GM18507 (cell line): Measurements from ENCODE around the gene ODAM.
"Not testable (repeated sequence)": the region's sequence is repeated elsewhere in the genome, so short reads cannot be mapped to it uniquely, and the experiment has no call there.

Experiments used
- DNase-seq: peaks from one replicate; pipeline ENCODE4 v3.0.0; 2011; ENCODE audit warnings: low read depth; ENCODE audit not compliant: insufficient read length; ENCODE audit errors: extremely low spot score
- FAIRE-seq: peaks from 2 replicates; lab custom pipeline; 2011; peaks lifted over from hg19 to GRCh38; lab: Jason Lieb, UNC

The ODAM gene

DNA sequence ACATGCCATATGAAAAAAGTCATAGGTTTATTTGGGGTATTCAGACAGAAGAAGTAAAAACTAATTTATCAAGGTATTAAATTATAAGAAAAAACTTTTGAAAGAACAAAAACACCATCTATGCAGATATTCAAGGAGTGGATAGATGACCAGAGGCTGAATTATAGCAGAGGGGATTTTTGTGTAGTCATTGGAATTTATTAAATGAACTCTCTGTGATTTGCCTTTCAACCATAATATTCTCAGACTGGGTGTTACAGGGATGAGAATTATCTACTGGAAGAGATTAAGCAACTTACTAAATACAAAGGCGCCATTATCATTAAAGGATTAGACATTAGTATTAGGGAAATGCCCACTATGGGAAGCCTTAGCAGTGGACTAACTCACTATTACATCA lies 21.0 kb downstream of the ODAM start:
- not testable (repeated sequence) for DNase-seq, FAIRE-seq

DNA sequence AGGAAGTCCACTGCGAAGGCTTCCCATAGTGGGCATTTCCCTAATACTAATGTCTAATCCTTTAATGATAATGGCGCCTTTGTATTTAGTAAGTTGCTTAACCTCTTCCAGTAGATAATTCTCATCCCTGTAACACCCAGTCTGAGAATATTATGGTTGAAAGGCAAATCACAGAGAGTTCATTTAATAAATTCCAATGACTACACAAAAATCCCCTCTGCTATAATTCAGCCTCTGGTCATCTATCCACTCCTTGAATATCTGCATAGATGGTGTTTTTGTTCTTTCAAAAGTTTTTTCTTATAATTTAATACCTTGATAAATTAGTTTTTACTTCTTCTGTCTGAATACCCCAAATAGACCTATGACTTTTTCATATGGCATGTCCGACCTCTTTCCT lies 25.9 kb downstream of the ODAM start:
- DNase-seq, FAIRE-seq: not testable (repeated sequence)

DNA sequence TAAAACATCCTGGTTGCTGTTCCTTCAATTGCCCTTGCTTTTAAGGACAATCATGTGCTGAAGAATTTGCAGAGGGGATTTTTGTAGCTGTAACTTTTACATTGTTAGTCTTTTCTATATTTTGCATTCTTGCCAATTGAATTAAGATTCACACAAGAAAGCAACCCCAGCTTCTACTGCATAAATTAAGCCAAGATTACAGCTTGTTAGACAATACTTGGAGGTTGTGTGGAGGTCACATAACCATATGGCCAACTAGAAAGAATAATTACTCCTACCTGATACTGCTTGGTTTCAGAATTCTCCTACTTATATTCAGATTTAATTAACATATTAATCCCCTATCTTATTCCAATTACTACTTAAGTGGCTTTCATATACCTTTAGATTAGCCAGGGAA lies 26.3 kb downstream of the ODAM start:
- DNase-seq, FAIRE-seq: not testable (repeated sequence)

DNA sequence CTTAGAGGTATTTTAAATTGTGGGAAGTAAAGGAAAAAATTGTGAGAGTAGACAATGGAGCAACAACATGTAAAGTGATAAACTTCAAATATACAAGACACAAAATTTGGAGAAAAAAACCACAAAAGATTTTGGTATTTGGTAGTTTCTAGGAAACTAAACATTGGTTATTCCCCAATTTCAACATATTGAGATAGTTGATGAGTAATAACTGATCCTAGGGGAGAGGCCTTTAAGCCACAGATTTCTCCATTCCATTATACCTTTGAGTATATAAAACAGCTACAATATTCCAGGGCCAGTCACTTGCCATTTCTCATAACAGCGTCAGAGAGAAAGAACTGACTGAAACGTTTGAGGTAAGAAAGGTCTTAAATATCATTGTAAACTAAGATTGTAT lies 30.3 kb downstream of the ODAM start, which contains the start of gene FDCSP:
FDCSP (plus strand) TSS at position 301 of the 400 bp plus-strand sequence. CDS start 5,071 bp downstream, outside the sequence.
- FAIRE-seq = no peak

DNA sequence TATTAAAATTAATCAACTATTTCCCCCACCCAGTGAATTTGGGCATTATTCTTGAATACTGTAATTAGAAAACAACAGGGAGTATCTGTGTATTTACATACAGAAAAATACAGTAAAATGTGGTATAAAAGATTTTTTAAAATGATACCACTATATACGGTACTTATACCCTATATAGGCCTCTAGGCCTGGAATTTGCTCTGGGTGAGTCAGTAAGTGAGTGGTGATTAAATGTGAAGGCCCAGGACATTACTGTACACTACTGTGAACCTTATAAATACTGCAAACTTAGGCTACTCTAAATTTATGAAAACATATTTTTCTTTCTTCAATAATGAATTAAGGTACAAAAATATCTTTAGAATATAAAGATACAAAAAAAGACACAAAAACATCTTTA lies 40.6 kb downstream of the ODAM start:
- DNase-seq (no peak), FAIRE-seq (no peak)

More for the DNA sequence above, 30.3 kb downstream of the ODAM start, which contains the start of gene FDCSP:
- no peak for DNase-seq

DNA sequence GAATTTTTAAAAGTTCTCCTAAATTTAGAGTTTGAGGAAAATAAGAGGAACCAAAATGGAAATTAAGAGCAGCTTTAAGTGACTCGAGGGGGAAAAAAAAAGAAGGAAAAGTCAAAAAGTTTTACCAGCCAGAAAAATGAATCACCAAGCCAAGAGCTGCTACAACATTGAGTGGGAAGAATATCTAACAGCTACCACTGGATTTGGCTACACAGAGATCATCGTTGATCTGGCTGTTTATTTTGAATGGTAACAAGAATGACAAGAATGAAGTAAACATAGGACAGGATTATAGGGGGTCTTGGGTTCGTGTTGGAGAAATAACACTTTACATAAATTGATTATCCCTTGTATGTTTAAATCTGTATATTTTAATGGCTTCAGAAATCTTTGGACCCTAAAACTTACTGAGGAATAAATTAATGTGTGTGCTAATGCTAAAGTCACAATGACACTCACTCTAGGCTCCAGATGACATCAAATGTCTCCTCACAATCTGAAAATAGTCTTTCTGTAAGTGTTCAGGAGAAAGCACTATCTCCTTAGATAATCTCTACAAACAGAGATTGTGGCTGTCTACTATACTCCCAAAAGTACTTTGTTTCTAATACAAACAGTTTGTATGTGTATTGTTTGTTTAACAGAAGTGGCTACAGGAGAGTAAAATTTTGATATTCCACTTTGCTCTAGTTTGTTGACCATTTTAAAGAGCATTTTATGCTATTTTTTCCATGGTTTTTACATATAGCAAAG lies 43.8 kb downstream of the ODAM start:
- no peak for DNase-seq
- FAIRE-seq = no peak

DNA sequence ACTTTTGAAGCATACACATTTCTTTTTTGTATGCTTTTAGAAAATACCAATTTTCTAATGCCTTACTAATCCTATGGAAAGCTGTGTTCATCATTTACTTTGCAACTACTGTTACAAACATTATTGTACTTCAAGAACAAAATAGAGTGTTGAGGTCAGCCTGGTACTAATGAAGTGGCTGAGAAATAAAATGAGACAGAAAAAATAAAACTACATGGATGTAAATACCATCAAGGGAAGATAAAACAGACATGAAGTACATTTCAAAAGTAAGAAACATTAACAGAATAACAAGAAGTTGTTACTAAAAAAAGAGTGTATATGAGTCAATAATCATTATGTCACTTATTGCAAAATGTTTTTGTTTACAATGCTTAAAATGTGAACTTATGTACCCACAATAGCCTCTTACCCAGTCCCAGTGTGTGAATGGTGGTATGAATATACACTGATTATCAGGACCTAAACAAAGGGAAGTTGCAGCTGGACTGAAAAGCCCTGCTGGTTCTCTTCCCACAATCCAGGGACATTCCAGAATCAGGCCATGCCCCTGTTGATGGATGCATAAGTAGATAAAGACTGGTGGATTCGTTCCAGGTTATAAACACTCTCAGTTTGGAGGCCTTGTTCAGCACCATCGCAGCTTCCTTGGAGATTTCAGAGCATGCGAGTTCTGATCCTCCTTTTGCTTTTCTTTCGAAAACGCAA lies 44.5 kb downstream of the ODAM start:
- no peak for FAIRE-seq

DNA sequence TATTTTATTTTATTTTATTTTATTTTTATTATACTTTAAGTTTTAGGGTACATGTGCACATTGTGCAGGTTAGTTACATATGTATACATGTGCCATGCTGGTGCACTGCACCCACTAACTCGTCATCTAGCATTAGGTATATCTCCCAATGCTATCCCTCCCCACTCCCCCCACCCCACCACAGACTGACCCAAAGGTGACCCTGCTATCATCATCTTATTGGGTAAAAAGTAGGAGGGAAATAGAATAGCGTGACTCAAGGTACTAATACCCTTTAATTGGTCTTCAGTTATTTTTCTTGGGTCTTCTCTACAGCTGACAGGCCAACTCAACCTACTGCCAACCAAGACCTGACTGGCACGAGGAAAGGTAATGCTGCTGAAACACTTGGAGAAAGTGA lies 46.8 kb downstream of the ODAM start, which contains the start of gene CSN3:
CSN3 (plus strand) TSS at position 301 of the 400 bp plus-strand sequence. CDS start 2,223 bp downstream, outside the sequence.
- DNase-seq, FAIRE-seq: not testable (repeated sequence)

More for the DNA sequence above, 44.5 kb downstream of the ODAM start:
- DNase-seq = no peak

DNA sequence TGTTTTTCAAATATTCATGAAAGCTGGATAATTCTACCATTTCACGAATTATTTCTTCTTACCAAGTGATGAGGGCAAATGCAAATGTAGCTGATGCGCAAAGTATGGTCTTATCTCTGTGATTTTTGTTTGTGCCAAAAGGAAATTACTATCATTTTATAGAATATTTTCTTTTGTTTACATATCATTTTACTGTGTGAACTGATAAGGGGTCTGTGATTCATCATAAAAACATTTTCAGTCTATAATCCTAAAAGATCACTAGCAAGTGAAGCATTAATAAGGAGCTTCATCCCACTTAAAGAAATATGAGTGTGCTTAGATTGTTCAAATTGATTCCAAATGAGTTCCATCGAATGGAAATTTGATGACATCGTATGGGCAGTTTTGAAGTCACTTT lies 47.6 kb downstream of the ODAM start:
- FAIRE-seq (no peak), DNase-seq (no peak)

DNA sequence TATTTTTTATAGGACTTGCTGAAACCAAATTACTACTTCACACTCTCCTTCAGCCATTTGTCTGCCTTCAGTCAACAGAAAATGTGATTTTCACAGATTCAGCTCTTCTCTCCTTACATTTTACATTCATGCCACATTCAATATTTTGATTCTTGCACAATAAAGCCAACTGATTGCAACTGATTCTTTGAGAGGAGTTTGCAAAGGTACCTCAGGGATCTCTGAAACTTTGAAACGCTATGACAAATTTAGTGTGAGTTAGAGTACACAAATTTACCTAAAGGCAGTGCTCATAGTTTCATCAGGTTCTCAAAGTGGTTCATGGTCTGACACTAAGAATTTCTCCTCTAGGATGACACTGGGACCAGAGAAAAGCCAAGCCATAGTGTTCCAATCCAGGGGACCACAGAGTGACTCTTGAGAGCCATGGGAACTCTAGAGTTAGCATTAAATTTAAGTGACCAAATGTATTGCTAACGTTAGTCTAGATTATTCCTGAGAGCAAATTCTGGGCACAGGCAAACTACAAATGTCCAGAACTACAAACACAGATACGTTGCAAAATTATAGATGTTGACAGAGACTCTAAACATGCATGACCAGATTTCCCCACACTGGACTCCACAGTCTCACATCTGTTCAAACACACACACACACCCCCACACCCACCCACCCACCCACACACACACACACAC lies 55.9 kb downstream of the ODAM start:
- DNase-seq (no peak), FAIRE-seq (no peak)

DNA sequence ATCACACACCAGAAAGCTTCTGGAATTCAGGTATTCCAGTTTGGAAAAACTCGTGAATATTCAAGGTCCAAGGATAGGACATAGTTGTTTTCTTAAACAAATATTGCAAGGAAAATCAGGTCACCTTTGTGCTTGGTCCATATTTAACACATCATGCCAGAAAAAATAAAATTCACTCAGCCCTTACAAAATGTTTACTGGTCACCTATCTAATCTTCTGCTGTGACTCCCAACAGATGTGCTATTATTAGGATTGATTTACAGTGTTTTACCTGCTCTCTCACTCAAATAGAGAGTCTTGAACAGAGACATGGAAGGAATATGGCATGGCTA lies 56.4 kb downstream of the ODAM start:
- DNase-seq = no peak
- no peak for FAIRE-seq
